Airway epithelial cell (primary cell): ENCODE results near the gene SMG9. TPM values are rescaled to one million over a fixed set of nuclear protein-coding genes. Genes with fewer than 3 reads are reported as not detected.

ENCODE experiments used
- total RNA-seq: library from RNA; depleted of rRNA; stranded (reverse); fragments of >200 nt; gene quantifications from 2 replicates; pipeline ENCODE4 v1.2.3, GENCODE V29; 2015

The SMG9 gene
- total RNA-seq = 11.8 and 13.7 TPM in 2 replicates

GRCh38 chr19:43754503-43755255 is at the start of gene SMG9:
Gene SMG9 (minus strand): TSS chr19:43754962. CDS start chr19:43750741, 4,221 bp downstream.

GRCh38 chr19:43802216-43802951 is 47.6 kb upstream of the SMG9 start, which contains the start of gene LYPD5:
Gene LYPD5 (minus strand): TSS chr19:43802447. CDS start chr19:43802380, 67 bp downstream.

DNA sequence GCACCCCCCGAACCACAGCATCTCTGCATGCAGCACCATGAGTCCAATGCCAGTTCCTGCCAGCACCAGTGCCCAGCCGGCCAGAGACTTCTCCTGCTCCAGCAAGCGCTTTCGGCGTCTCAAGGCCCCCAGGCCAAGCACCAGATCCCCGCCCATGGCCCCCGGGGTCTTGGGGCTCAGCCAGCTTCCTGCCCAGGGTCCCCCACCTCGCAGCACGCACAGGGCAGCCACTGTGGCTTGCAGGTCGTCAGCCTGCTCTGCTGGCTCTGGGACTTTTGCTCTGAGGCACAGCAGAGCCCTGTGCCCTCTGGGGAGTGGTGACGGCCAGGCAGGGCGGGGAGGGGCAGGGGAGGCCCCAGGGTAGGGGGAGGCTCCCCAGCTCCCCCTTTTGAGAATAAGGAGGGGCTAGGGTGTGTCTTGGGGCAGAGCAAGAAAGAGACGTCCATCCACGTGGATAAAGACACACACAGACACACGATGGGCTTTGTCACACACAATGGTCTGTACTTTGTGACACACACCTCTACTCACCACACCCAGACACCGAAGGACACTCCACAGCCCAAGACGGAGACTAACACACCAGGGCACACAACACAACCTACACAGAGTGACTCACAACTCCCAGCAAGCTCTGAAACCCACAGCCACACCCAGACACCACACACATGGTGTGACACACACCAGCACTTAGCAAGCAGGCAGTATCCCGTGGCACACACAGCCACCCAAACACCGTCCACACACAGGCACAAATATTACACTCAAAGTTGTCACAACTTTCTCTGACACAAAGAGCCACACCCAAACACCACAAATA is 26.2 kb upstream of the SMG9 start, which contains the start of gene KCNN4:
Gene KCNN4, minus strand, starts transcription at position 268 of the 820 bp plus-strand sequence. Its CDS starts 112 bp downstream, at position 156.

DNA sequence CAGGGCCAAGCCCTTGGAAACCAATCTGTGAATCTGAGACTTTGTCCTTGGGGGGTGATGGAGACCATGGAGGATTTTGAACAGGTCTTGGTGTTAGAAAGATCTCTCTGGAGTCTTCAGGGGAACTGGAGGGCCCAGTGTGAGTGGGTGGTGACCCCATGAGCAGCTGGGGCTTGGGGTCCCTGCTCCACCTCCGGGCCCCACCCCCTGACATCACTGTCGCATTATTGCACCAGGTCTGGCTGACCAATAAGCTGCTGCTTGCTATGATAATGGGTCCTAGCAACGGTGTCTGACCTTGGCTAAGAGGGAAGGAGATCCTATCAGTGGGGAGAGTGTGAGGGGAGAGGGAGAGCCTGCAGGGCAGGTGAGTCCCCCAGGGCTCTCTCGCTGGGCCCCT is 39.0 kb downstream of the SMG9 start, which contains the start of gene IRGC:
Gene IRGC, plus strand, starts transcription at position 301 of the 400 bp plus-strand sequence. CDS start 2,483 bp downstream, outside the sequence.

Other genes with a start within 250 kb of the SMG9 start
- 138 and 170 TPM in 2 replicates for gene ETHE1, start 227.8 kb downstream of the SMG9 start, total RNA-seq
- 0.28 TPM in 1 of 2 replicates, not detected in the other for gene ZNF575, start 221.8 kb downstream of the SMG9 start, total RNA-seq
- gene XRCC1, start 179.4 kb downstream of the SMG9 start, total RNA-seq = 23.2 and 28.4 TPM in 2 replicates
- 0.98 and 7.4 TPM in 2 replicates for gene PINLYP, start 179.2 kb downstream of the SMG9 start, total RNA-seq
- 16.9 and 23.2 TPM in 2 replicates for gene IRGQ, start 158.8 kb downstream of the SMG9 start, total RNA-seq
- gene ZNF576, start 158.4 kb downstream of the SMG9 start, total RNA-seq = 10.9 and 12.2 TPM in 2 replicates
- gene SRRM5, start 142.9 kb downstream of the SMG9 start, total RNA-seq = not detected in 2 replicates
- 20.9 and 21.7 TPM in 2 replicates for gene ZNF428, start 135.3 kb downstream of the SMG9 start, total RNA-seq
- 13.9 and 18.8 TPM in 2 replicates for gene CADM4, start 115.1 kb downstream of the SMG9 start, total RNA-seq
- gene PLAUR, start 84.8 kb downstream of the SMG9 start, total RNA-seq = 60.3 and 68.0 TPM in 2 replicates
- not detected in 2 replicates for gene IRGC, start 38.9 kb downstream of the SMG9 start, total RNA-seq
- gene KCNN4, start 26.0 kb upstream of the SMG9 start, total RNA-seq = 11.5 and 12.9 TPM in 2 replicates
- 3.1 and 6.5 TPM in 2 replicates for gene LYPD5, start 47.5 kb upstream of the SMG9 start, total RNA-seq
- gene ZNF283, start 72.4 kb upstream of the SMG9 start, total RNA-seq = 2.0 and 4.7 TPM in 2 replicates
- gene ZNF404, start 129.0 kb upstream of the SMG9 start, total RNA-seq = 0.92 and 0.93 TPM in 2 replicates
- 2.7 and 5.4 TPM in 2 replicates for gene ZNF45, start 180.3 kb upstream of the SMG9 start, total RNA-seq
- gene ZNF221, start 196.3 kb upstream of the SMG9 start, total RNA-seq = 0.79 and 1.8 TPM in 2 replicates
- gene ZNF155, start 229.2 kb upstream of the SMG9 start, total RNA-seq = 2.8 and 4.7 TPM in 2 replicates
- 1.3 and 1.4 TPM in 2 replicates for gene ZNF230, start 248.0 kb upstream of the SMG9 start, total RNA-seq